ENCODE results near the gene ACAD11.
"Not testable (repeated sequence)": the region's sequence is repeated elsewhere in the genome, so short reads cannot be mapped to it uniquely, and the experiment has no call there.

The ACAD11 gene

GRCh38 chr3:132596816-132597433 lies 62.7 kb downstream of the ACAD11 start, which contains the start of gene ACKR4:
ACKR4 (plus strand) TSS chr3:132597270; CDS start chr3:132600398, 3,128 bp downstream.
- no peak for DNase-seq

DNA sequence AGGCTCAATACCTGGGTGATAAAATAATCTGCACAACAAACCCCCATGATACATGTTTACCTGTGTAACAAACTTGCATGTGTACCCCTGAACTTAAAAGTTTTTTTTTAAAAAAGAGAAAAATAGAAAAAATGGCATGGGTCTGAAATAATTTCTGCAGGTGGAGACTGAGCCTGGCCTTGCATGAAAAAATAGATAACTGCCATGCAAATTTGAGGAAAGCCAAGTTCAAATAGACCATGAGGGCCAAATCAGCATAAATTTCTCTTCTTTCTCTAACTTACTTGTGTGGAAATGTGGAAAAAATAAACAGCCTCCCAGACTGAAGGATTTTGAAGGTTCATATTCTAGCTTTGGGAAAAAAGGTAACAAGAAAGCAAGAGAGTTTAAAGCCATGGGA lies 63.3 kb downstream of the ACAD11 start:
- DNase-seq, result no peak

GRCh38 chr3:132595014-132595413 lies 64.6 kb downstream of the ACAD11 start:
- no peak for DNase-seq

DNA sequence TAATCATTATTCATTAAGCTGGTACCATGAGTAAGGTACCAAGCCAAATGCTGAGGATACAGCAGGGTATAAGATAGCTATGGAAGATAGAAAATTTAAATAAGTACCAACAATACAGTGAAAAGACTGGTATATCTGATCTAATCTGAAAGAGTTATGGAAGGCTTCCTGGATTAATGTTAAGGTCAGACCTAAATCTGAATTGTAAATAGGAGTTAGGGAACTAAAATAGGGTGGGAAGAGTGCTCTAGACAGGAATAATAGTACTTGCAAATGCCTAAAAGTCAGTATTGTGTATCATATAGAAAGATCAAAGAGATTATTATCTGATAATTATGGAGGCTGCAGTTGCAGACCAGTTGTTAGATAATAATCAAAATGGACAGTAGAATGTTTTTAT lies 65.1 kb downstream of the ACAD11 start:
- no peak for DNase-seq

- DNase-seq, result no peak
Measured at GRCh38 chr3:132593947-132594323, 65.7 kb downstream of the ACAD11 start.

DNA sequence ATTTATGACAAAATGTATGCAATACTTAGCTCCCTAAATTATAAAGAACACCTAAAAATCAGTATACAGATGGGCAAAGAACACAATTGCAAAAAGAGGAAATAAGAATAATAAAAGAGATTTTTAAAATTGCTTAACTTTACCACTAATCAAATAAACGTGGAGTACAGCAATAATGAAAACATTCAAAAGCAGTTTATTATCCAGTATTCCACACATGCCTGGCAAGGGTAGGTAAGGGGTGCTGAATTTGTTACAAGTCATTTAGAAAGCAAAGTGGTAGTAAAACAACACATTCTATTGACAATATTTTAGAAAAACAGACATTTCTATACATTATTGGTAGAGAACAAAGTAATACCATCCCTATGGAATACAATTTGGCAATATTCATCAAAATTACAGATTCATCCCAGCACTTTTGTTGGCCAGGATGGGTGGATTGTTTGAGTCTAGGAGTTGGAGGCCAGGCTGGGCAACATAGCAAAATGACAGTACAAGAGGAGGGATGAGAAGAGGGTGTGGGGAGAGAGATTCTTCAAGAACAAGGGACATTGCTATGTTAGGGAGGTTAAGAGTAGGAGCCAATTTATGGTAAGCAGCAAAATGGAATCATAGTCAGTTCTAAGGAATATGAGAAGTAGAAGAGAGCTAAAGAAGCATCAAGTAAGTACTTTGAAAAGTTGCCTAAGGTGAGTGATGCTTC lies 66.2 kb downstream of the ACAD11 start:
- no peak for DNase-seq

DNA sequence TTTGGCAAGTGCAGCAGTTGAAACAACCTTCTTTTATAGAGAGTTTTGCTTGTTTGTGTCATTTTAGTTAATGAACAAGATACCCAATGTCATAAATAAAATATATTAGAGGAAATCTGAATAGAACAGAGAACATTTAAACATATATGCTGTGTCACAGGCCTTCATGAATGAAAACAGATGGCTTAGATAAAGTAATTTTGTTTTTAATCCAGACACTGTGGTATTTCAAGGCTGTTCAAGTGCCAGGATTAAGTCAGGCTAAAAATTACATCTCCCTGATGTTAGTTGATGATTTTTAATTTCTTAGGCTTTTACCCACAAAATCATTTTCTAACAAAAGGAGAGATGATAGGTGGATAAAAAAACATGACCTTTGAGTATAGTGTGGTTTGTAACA lies 67.4 kb downstream of the ACAD11 start:
- no peak for DNase-seq

DNA sequence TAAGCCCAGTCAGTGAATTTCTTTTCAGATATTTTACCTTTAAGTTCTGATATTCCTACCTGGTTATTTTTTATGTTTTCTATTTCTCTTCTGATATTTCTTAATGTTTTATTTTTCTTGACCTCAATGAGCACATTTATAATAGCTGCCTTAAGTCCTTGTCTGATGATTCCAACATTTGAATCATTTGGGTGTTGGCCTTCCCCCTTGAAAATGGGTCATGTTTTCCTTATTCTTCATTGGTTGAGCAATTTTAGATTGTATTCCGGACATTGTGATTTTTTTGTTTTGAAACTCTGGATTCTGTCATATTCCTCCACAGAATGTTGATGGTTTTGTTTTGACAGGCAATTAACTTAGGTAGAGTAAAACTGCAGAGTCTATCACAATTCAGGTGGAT lies 72.2 kb downstream of the ACAD11 start:
- DNase-seq, result no peak

DNA sequence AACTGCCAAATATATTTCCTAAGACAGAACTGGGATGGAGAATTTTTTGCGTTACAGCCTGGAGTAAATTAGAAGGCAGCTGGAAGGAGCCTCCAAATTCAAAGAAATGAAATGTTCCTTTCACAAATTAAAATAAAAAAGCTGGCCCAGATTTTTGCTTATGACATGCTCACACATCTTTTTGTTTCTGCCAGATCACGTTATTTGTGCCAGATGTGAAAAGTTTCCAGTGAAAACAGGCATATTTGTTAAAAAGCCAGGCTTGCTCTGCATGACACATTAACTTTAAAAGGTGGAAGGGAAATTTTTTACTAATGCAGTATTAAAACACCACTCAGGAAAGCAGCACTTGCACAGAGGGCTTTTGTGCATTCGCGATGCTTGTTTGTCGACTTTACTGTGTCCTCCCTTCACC lies 85.8 kb downstream of the ACAD11 start:
- DNase-seq, result no peak

GRCh38 chr3:132570016-132570415 lies 89.6 kb downstream of the ACAD11 start:
- DNase-seq, result no peak

GRCh38 chr3:132569580-132569979 lies 90.0 kb downstream of the ACAD11 start:
- no peak for DNase-seq

GRCh38 chr3:132569153-132569552 lies 90.5 kb downstream of the ACAD11 start:
- DNase-seq, result peak in 1 of 2 experiments; percentile 73

DNA sequence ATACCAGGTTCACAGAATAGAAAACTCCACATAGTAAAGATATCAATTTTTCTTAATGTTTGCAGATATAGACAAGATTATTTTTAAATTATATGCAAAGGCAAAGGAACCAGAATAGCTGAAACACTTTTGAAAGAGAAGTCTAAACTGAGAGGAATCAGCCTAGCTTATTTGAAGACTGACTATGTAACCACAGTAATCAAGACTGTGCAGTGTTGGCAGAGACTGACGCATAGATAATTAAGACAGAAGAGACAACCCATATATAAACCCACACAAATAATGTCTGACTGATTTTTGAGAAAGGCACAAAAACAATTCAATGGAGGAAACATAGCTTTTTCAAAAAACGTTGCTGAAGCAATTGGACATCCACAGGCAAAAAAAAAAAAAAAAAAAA lies 91.2 kb downstream of the ACAD11 start:
- DNase-seq, result no peak

- DNase-seq, result no peak
Measured at GRCh38 chr3:132564070-132564465, 95.5 kb downstream of the ACAD11 start.

GRCh38 chr3:132563420-132564069 lies 96.1 kb downstream of the ACAD11 start:
- no peak for DNase-seq

DNA sequence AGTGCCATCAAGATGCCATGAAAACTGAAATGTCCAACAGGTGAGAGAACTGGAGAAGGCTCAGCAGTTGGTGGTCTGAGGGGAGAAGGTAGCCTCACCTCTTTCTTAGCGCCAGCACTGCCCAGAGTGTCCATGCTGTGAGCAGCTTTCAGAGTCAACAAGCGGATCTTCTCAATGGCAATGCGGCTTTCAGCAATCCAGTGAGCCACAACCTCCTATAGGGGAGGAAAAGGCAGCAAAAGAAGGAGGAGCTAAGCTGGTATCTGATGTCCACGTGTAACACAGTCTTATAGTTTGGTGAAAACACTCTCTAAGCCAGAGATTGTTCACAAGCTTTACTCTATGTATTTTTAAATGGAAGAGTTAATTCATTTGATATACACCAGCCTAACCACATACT lies 98.6 kb downstream of the ACAD11 start:
- no peak for DNase-seq

- no peak for DNase-seq
Measured at GRCh38 chr3:132556508-132557159, 103.0 kb downstream of the ACAD11 start.

- not testable (repeated sequence) for DNase-seq
Measured at GRCh38 chr3:132556036-132556386, 103.6 kb downstream of the ACAD11 start.

DNA sequence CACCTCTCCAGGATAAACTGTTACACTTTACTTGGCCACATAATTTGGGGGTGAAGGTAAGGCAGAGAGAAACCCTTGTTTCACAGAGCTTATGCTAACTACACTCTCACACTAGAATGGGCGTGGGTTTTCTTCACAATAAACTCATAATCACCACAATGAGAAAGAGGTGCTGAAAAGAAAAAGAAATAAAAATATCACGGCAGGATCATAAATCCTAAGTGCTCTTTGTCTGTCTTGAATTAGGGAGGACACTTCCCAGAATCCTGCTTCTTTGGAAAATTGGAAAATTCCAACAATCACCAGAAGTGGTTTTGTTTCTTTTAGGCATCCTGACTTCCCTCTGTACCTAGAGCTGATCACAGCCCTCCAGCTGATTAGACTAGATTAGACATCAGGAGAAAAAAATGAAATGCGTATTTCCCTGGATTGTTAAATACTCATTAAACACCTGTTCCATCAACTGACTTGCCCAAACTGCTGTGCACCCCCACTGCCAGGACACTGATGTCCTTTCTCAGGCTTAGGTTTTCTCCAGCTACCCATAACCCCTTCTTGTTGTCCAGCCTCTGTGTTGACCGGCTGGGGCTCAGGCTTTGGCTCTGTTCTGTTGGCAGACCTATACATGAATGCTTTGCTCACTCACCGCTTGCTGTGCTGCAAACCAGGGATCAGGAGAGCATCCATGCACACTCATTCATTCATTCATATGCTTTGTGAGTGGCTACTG lies 104.1 kb downstream of the ACAD11 start:
- no peak for DNase-seq

DNA sequence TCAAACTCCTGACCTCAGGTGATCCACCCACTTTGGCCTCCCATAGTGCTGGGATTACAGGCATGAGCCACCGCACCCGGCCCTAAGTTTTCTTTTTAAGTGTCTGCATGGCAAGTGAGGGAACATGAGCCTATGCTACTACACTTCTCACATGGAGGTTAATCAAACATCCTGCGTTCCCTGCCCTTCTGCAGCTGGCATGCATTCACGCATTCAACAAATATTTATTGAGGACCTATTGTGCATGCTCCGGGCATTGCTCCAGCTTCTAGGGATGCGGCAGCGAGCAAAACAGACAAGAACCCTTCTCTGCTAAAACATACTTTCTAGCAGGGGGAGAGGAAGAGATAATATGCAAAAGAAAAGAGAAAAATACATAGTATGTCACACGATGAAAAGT lies 105.2 kb downstream of the ACAD11 start:
- DNase-seq, result peak in 1 of 2 experiments; percentile 13

DNA sequence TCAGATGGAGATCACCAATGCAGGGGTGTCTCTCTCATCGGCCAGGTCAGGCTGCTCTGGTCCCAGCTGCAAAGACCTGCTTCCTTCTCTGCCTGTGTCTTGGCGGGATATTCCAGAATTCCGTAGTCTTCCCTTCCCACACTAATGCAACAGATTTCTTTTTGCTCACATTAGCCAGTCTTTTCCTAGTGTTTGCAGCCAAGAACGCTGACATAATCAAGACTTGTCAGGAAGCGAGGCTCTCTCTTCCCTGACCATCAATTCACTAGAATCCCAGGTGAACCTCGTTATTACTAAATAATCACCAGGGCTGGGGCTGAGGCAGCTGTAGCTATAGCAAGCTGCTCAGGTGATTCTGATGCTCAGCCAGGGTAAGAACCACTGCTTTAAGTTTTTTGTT lies 105.8 kb downstream of the ACAD11 start:
- DNase-seq, result no peak

GRCh38 chr3:132550579-132551305 lies 108.9 kb downstream of the ACAD11 start:
- no peak for DNase-seq
